OCI-M2 (cell line): ENCODE results near the gene CSN2.
"Not testable (repeated sequence)": the region's sequence is repeated elsewhere in the genome, so short reads cannot be mapped to it uniquely, and the experiment has no call there.

Experiments used
- DNase-seq: peaks from one replicate; lab custom pipeline; 2025; ENCODE audit not compliant: unreplicated experiment; lab: John Stamatoyannopoulos, UW

The CSN2 gene, protein sequence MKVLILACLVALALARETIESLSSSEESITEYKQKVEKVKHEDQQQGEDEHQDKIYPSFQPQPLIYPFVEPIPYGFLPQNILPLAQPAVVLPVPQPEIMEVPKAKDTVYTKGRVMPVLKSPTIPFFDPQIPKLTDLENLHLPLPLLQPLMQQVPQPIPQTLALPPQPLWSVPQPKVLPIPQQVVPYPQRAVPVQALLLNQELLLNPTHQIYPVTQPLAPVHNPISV

DNA sequence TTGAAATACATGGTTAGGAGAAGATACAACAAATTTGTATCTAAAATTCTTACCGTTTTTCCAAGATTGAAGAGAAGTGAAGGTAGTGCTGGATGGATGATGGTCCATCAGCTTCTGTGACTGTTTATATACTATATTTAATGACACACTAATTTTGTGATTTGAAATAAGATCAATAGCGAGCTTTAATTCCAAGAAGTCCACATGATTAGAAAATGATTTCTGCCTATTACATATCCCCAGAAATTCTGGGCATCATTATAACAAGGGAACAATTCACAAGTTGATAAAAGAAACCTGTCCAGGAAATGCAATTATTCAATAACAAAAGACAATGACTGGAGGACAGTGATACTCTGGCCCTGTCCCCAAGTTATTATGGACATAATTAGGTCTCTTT lies at the start of gene CSN2:
CSN2 (minus strand) TSS at position 101 of the 400 bp plus-strand sequence. CDS start 4,733 bp downstream, outside the sequence.
- DNase-seq = no peak

DNA sequence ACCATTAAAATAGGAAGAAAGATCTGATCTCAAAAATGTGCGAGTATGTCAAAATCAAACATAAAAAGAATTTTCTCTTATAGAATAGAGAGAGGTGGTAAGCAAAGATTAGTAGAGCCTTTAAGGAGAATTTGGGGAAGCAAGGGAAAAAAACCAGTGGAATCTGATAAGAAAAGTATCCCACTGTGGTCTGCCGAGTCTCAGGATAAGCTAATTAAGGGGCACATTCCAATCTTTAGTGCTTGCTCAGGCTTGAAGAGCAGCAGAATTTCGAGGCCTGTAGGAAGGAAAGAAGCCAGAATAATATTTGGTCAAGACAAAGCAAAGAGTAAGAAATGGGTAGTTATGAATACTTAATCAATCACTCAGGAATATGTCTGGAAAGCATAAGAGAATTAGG lies 43.2 kb upstream of the CSN2 start:
- DNase-seq = no peak

DNA sequence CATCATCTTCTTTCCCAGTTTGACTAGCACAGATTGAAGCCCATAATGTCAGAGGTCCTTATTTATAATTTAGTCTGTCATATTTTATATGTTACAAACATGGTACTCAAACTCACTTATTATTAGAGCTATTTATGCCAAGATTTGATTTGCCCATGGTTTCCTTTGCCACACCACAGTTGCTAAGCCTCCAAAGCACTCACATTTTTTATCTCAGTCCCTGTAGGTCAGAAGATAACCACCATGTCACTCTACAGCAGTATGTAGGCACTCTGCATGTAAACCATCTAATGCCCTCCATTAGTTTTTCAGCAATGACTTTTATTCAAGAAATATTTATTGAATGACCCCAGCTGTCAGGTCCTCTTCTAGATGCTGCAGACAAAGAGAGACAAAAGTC lies 37.0 kb upstream of the CSN2 start:
- no peak for DNase-seq

DNA sequence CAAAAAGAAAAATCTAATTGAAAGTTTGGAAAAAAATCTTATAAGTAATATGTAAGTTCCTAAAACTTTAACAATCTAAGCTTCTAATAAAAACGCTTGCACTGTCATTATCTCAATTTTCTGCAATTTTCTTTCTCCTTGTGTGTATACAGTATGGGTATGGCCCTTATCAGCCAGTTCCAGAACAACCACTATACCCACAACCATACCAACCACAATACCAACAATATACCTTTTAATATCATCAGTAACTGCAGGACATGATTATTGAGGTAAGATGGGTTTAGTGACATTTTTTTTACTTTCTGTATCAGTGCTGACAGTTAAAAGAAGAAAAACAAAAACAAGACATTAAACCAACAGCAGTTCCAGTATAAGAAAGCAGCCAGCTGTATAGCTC lies 35.2 kb upstream of the CSN2 start:
- no peak for DNase-seq

DNA sequence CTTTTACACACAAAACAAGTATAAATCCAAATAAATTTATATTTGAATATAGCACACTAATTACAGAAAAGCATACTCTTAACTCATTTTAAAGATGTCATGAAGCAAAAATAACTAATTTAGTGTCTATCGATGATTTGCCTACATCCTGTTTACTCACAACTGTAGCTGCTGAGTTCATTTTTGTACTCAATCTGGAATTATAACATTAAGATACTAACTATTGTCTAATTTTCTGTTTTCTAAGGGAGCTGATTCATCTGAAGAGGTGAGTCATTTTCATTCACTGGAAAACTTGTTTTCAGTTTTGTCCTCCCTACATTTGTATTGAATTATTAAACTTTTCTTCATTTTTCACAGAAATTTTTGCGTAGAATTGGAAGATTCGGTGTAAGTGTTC lies 33.9 kb upstream of the CSN2 start:
- DNase-seq = no peak

DNA sequence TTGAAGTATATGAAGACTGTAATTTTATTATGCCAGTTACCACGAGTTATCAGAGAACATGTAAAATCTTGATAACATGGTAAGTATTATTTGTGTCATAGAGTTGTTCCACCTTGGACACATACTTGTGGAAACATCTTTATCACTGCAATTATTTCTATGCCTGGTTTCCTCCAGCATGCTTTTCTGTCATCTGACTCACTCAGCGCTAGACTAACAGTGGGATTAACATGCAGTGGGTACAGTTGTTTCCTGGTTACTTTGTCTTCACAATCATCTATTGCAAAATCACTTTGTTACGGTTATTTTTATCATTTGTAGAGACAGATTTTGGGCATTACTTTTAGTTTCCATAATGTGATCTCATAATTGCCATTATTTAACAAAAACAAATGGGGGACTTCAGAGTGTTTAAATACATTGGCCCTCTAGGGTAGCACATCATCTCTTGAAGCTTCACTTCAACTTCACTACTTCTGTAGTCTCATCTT lies 30.0 kb upstream of the CSN2 start, which contains the start of gene STATH:
STATH (plus strand) TSS at position 441 of the 491 bp plus-strand sequence. CDS start 2,472 bp downstream, outside the sequence.
- DNase-seq = no peak

DNA sequence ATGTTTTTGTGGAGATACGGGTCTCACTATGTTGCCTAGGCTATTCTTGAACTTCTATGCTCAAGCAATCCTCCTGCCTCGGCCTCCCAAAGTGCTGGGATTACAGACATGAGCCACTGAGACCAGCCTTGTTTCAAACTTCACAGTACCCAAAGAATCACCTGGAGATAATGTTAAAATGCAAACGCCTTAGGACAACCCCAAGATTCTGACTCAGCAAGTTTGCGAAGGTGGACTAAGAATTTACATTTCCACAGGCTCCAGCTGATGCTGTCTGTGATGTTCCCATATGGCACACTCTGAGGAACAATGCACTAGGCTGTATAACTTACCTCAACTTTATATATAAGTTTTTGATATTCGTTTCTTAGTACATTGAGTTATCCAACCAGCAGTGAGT lies 29.3 kb upstream of the CSN2 start:
- DNase-seq = no peak

DNA sequence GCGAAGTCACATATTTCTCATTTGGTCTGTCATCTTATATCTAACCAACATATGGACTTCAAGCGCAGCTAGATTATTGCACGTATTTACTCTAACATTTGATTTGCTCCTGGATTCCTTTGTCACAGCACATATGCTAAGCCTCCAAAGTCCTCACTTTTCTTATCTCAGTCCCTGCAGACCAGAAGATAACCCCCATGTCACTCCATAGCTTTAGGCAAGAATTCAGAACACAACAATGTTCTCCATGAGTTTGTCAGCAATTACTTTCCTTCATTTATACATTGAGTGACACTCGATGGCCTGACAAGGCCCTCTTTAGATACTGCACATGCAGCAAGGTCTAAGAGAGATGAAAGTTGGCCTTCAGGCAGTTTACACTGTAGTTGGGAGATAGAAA lies 25.5 kb upstream of the CSN2 start:
- DNase-seq = no peak

DNA sequence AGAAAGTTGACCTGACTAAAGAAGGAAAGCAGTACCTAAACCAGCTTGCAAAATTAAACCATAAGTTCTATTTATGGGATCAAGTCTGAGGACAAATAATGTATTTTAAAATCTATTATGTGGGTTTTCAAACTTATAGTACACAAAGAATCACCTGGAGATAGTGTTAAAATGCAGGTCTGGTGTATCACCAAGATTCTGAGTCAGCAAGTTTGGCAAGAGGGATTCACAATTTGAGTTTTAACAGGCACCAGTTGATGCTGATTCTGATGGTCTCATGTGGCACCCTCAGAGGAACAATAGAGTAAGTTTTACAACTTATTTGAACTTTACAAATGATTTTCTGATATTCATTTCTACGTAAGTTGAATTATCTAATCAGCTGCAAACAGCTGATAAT lies 21.1 kb upstream of the CSN2 start:
- no peak for DNase-seq

DNA sequence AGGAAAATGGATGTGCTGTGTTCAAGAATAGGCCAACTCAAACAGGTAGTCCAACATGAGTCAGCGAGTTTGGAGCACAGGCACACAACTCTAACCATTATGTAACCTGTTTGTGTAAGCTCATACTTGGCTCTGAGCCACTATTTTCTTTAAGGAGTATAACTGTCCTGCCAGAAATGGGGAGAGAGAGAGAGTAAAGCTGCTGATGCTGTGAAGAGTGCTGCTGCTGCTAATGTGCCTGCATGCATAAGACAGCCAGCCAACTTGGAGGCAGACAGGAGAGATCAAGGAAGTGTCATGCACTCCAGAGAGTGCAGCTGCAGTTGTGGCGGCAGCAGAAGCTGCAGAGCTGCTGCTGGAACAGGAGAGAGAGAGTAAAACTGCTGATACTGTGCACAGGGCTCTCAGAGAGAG lies 18.5 kb upstream of the CSN2 start:
- DNase-seq = no peak

DNA sequence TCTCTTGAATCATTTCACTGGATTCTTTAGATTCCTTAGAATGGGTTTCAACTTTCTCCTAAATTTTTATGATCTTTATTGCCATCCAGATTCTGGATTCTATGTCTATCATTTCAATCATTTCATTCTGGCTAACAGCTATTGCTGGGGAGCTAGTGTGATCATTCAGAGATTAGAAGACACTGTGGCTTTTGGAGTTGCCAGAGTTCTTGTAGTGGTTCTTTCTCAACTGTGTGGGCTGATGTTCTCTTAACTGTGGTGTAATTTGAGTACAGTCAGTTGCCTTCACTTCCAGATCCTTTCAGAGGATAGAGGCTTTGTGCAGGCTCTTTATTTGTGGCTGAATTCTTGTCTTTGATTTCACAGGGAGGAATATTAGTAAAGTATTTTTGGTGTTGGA lies 12.1 kb upstream of the CSN2 start:
- DNase-seq = no peak

DNA sequence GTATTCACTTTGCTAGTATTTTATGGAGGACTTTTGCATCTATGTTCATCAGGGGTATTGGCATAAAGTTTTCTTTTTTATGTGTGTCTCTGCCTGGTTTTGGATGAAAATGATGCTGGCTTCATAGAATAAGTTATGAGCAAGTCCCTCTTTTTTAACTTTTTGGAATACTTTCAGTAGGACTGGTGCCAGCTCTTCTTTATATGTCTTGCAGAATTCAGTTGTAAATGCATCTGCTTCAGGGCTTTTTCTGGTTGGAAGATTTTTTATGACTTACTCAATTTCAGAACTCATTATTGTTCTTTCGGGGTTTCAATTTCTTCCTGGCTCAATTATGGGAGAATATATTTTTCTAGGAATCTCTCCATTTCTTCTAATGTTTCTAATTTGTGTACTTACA lies 9.1 kb upstream of the CSN2 start:
- no peak for DNase-seq

DNA sequence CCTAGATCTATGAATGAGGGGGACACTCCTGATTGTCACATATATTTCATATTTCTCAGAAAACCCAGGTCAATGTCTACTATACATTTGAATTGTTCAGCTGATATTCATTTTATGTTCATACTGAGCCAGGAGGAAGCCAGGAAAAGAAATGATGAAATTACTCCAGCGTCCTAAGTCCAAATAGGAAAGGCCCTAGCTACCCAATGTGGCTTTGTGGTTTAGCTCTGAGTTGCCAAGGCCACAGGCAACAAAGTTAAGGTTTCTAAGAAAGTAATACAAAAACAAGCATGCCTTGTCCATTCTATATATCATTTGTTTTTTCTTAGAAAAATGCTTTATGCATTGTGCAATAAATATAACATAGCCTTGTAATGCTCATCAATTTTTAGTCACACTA lies 4.5 kb upstream of the CSN2 start:
- no peak for DNase-seq

DNA sequence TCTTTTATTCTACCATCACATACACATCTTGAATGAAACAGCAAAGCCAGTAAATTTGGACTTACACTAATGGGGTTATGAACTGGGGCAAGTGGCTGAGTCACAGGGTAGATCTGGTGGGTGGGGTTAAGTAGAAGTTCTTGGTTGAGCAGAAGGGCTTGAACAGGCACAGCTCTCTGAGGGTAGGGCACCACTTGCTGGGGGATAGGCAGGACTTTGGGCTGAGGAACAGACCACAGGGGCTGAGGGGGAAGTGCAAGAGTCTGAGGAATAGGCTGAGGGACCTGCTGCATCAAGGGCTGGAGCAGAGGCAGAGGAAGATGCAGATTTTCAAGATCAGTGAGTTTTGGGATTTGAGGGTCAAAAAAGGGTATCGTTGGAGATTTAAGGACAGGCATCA lies 8.3 kb downstream of the CSN2 start:
- no peak for DNase-seq

DNA sequence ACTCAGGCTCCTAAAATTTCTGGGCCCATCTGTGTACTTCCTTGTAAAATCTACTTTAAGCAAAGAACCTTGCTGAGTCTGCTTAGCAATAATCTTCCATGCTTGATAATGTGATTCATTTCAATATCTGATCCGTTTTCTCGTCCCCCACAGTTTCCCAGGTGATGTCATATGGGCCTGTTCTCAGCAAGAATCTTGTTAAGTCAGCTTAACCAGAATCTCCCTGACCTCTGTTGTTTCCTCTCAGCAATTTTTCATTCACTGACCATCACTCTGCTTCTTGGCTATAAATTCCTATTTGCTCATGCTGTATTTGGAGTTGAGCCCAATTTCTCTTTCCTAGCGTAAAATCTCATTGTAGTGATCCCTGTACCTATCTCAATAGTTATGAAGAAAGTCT lies 13.9 kb downstream of the CSN2 start:
- DNase-seq = no peak

DNA sequence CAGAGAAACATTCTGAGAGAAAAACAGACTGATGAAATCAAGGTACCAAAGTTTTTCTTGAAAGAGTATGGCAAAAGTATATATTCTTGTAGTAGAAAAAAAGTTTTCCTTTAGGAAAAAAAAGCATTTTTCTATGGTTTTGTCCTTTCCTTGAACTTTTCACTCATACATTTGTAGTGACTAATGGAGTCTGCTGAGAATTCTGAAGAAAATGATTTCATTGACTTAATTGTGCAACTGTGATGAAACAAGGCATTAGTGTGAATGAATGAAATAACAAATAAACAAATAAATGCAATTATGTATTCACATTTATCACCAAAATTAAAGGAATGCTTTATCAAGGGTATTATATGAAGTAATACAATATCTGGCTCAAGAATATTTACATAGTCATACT lies 29.0 kb downstream of the CSN2 start:
- no peak for DNase-seq

DNA sequence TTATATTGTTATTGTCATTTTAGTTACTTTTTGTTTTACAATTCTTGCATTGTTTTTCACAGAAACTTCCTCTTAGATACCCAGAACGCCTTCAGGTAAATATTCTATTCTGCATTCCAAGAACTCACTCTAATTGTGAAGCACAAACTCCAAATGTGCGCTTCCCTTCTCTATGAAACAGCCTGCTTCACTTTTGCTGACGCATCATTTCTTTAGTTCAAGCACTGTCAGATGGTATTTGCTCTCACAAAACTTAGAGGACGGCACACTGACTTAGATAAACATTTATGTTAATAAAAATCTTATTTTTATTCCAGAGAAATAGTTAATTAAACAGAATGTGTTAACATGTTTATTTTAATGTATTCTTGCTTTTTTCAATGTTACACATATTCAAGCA lies 31.4 kb downstream of the CSN2 start:
- no peak for DNase-seq

DNA sequence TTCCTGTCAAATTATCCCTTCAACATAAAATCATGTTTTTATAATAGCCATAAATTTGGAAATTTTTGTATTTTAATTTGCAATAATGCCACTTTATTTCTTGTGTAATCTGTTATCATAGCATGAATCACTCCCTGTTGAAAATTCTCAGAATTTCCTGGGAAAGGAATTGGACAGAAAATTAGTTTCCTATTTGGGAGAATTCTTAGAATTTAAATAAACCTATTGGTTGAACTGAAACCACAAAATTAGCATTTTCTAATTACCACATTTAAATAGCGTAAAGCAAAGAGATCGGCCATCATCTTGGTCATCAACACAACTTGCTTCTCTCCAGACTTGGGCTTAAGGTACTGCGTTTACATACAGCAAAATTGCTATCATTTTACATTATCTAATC lies 34.8 kb downstream of the CSN2 start, which contains the start of gene CSN1S1:
CSN1S1 (plus strand) TSS at position 301 of the 400 bp plus-strand sequence. CDS start 1,488 bp downstream, outside the sequence.
- DNase-seq = no peak

DNA sequence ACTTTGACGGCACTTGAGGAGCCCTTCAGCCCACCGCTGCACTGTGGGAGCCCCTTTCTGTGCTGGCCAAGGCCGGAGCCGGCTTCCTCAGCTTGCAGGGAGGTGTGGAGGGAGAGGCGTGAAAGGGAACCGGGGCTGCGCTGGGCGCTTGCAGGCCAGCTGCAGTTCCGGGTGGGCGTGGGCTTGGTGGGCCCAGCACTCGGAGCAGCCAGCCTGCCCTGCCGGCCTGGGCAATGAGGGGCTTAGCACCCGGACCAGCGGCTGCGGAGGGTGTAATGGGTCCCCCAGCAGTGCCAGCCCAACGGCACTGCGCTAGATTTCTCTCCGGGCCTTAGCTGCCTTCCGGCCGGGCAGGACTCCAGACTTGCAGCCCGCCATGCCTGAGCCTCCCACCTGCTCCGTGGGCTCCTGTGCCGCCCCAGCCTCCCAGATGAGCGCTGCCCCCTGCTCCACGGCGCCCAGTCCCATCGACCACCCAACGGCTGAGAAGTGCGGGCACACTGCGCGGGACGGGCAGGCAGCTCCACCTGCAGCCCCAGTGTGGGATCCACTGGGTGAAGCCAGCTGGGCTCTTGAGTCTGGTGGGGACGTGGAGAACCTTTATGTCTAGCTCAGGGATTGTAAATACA lies 41.6 kb downstream of the CSN2 start:
- not testable (repeated sequence) for DNase-seq

DNA sequence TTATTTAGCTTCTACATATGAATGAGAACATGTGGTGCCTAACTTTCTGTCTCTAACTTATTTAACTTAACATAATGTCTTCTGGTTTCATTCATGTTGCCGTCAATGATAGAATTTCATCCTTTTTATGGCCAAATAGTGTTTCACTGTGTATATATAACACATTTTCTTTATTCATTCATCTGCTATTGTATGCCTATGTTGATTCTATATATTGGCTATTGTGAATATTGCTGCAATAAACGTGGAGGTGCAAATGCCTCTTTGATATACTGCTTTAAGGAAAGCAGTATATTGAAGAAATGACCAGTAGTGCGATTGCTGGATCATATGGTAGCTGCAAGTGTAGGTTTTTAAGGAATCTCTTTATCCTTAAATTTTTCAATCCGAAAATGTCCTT lies 44.7 kb downstream of the CSN2 start:
- no peak for DNase-seq

DNA sequence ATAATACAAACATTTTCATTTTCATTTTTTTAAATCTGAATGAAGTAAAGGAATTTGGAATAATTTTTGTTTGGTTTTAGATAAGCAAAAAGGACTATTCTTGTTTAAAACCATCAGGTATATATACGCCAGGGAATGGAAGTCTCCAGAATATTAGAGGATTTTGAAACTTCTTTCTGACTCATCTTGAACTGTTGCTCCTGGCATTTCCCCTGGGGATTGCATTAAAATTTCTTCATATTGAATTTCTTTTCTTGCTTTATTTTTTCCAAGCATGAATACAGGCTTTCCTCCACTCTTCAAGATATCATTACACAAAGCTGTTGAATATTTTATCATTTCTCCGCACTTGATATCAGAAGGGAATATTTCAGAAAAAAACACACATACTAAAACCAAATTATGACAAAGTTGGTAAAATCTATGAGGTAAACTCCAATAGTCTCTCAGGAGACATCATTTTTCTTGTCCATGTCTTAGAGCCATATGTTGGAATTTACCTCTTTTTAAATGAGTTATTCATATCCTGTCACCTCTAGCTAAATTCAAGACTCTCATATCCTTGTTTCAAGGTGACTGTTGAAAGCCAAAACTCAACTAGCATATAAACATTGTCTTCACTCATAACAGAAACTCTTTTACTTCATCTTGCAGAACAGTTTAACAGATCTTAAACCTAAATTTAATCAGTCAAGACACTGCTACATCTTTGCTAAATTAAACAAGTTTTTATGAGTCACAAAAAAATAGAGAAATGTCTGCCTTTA lies 55.3 kb downstream of the CSN2 start:
- no peak for DNase-seq

DNA sequence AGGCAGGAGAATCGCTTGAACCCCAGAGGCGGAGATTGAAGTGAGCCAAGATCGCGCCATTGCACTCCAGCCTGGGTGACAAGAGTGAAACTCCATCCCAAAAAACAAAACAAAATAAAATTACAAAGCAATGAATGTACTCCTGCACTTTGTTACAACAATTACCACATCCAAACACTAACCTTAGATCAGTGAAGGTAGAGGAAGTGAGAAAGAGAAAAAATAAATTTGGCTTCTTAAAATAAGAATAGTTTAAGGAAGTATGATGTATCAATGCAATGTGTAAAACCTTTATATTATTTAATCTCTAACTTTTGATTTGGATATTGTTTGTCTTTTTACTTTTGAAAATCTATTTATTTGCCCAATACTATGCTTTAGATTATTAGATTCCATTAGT lies 56.3 kb downstream of the CSN2 start:
- DNase-seq = no peak
